Measurements from ENCODE around the gene GALK2. TPM values are rescaled to one million over a fixed set of nuclear protein-coding genes. Genes with fewer than 3 reads are reported as not detected.

GALK2 gene
- total RNA-seq, 2 donors from 2014 or later: 28.5 to 52.3 TPM

- Histone ChIP-seq H3K4me3 (no peak overlapping the region), H3K4me1 (replicated peaks) (no peaks in the 10 kb centered on the region), H3K36me3 (no peaks in the 10 kb centered on the region), H3K27ac (no peak overlapping the region), H3K27me3 (replicated peaks; ENCODE audit: insufficient read depth) (no peaks in the 10 kb centered on the region), H3K9me3 (no peaks in the 10 kb centered on the region)
- intact Hi-C loops (cut with DNase I): no loop called here
- 80% methylated on average over 3 of the region's 3 CpGs for WGBS
- DNase-seq (ENCODE audit: low spot score): no peak
- TF ChIP-seq POLR2AphosphoS5 (IDR thresholded peaks at IDR 0.05) (no peak), POLR2A (IDR thresholded peaks at IDR 0.05) (no peak)
- TF ChIP-seq, protein P1, sequence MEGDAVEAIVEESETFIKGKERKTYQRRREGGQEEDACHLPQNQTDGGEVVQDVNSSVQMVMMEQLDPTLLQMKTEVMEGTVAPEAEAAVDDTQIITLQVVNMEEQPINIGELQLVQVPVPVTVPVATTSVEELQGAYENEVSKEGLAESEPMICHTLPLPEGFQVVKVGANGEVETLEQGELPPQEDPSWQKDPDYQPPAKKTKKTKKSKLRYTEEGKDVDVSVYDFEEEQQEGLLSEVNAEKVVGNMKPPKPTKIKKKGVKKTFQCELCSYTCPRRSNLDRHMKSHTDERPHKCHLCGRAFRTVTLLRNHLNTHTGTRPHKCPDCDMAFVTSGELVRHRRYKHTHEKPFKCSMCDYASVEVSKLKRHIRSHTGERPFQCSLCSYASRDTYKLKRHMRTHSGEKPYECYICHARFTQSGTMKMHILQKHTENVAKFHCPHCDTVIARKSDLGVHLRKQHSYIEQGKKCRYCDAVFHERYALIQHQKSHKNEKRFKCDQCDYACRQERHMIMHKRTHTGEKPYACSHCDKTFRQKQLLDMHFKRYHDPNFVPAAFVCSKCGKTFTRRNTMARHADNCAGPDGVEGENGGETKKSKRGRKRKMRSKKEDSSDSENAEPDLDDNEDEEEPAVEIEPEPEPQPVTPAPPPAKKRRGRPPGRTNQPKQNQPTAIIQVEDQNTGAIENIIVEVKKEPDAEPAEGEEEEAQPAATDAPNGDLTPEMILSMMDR (IDR thresholded peaks at IDR 0.05): no peak
Observed at GRCh38 chr15:49361370-49361769, 191.3 kb downstream of the GALK2 start.

DNA sequence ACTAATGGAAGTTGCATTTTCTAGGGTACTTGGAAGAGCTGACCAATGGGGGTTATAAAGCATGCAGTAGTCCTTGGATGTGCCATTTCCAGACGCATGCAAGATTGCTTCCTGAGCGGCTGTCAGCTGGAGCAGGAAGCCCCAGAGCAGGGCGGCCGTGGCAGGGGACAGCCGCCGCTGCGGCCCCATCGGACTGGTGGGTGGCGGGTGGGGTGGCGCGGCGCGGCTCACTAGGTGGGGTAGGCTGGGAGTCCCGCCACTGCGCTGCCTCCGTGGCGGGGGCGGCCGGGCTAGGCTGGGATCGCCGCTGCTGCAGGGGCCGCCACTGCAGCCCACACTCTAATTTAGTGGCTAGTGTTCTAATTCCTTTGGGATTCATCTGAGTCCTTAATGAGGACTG is 196.4 kb downstream of the GALK2 start:
- WGBS: 96% methylated on average over 22 of the region's 22 CpGs
- no peaks in the 10 kb centered on the region for H3K9me3 ChIP-seq
- H3K27me3 ChIP-seq (replicated peaks; ENCODE audit: insufficient read depth): no peaks in the 10 kb centered on the region
- H3K27ac ChIP-seq: no peak overlapping the region
- H3K4me1 ChIP-seq (replicated peaks): no peaks in the 10 kb centered on the region
- no peak for DNase-seq (ENCODE audit: low spot score)
- no peak overlapping the region for H3K4me3 ChIP-seq
- H3K36me3 ChIP-seq: no peaks in the 10 kb centered on the region
- TF ChIP-seq POLR2AphosphoS5 (IDR thresholded peaks at IDR 0.05): no peak
- no peak for TF ChIP-seq POLR2A (IDR thresholded peaks at IDR 0.05)
- TF ChIP-seq, protein P1 (IDR thresholded peaks at IDR 0.05): no peak
- intact Hi-C loops (cut with DNase I): no loop called here

DNA sequence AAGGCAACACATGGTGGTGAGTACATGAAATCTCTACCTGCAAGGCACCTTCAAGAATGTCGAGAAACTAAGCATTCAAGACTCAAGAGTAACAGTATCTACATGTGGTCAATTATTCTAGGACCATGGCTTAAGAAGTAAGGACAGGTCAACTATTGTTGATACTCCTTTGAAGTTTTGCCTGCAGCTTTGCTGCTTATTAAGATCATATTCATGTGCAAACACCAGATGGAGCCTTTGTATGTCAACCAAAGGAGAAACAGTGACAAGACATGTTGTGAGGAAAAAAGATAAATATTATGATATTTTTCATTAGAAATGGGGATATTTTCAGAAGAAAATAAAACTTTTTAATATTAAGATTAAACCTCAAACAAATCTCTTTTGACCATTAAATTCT is 200.7 kb downstream of the GALK2 start:
- Histone ChIP-seq H3K27me3 (replicated peaks; ENCODE audit: insufficient read depth) (no peaks in the 10 kb centered on the region), H3K4me3 (no peak overlapping the region), H3K4me1 (replicated peaks) (no peaks in the 10 kb centered on the region), H3K9me3 (no peaks in the 10 kb centered on the region), H3K36me3 (no peaks in the 10 kb centered on the region), H3K27ac (no peak overlapping the region)
- TF ChIP-seq, protein P1 (IDR thresholded peaks at IDR 0.05): peak in 1 of 4 experiments; percentile 27
- TF ChIP-seq POLR2AphosphoS5 (IDR thresholded peaks at IDR 0.05): no peak
- intact Hi-C loops (cut with DNase I): no loop called here
- WGBS: 97% methylated on average over 1 of the region's 1 CpG
- DNase-seq (ENCODE audit: low spot score): no peak

DNA sequence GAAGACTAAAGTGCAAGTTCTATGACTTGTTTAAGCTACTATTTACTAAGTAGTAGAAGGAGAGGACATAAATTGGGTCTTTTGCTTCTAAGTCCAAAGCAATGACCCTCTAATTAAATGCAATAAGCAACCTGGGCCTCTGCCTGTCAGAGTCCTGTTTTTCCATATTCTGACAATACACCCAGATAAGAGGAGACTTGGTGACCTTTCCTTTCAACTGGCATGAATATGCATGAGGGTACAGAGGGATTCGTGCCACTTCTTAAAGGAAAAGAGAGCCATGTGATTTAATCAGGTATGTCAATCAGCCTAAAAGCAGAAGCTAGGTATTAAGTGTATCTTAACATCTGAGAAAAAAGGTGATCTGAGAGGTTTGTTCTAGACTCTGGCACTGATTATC is 202.3 kb downstream of the GALK2 start:
- Histone ChIP-seq H3K4me1 (replicated peaks) (no peaks in the 10 kb centered on the region), H3K36me3 (no peaks in the 10 kb centered on the region), H3K9me3 (no peaks in the 10 kb centered on the region), H3K27me3 (replicated peaks; ENCODE audit: insufficient read depth) (no peaks in the 10 kb centered on the region), H3K4me3 (no peak overlapping the region), H3K27ac (no peak overlapping the region)
- no peak for DNase-seq (ENCODE audit: low spot score)
- WGBS: 83% methylated on average over 1 of the region's 1 CpG
- TF ChIP-seq POLR2AphosphoS5 (IDR thresholded peaks at IDR 0.05) (no peak), POLR2A (IDR thresholded peaks at IDR 0.05) (no peak)
- TF ChIP-seq, protein P1 (IDR thresholded peaks at IDR 0.05): no peak
- intact Hi-C loops (cut with DNase I): no loop called here

DNA sequence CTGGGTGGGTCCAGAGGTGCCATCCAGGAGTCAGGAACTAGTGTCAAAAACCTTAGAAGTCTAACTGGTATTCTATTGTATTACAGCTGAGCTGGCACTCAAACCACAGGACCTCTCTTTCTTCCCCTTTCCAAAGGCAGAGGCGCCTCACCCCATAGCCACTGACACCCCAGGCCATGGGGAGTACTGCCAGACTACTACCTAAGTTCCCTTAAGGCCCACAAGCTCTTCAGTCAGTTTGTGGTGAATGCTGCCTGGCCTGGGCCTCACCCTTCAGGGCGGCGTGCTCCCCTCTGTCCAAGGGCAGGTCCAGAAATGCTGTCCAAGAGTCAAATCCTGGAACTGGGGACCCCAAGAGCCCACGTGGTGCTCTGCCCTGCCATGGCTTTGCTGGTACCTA is 209.9 kb downstream of the GALK2 start:
- no peak overlapping the region for H3K4me3 ChIP-seq
- WGBS: 92% methylated on average over 4 of the region's 4 CpGs
- H3K36me3 ChIP-seq: no peaks in the 10 kb centered on the region
- intact Hi-C loops (cut with DNase I): no loop called here
- no peak for DNase-seq (ENCODE audit: low spot score)
- H3K27me3 ChIP-seq (replicated peaks; ENCODE audit: insufficient read depth): no peaks in the 10 kb centered on the region
- H3K4me1 ChIP-seq (replicated peaks): no peaks in the 10 kb centered on the region
- no peak overlapping the region for H3K27ac ChIP-seq
- TF ChIP-seq, protein P1 (IDR thresholded peaks at IDR 0.05): no peak
- TF ChIP-seq POLR2AphosphoS5 (IDR thresholded peaks at IDR 0.05): no peak
- no peak for TF ChIP-seq POLR2A (IDR thresholded peaks at IDR 0.05)
- no peaks in the 10 kb centered on the region for H3K9me3 ChIP-seq
